Inflammatory macrophage treated with lipopolysaccharide for 1 hour (primary cell): Measurements from ENCODE around the gene NCK1.
"Not testable (repeated sequence)": the region's sequence is repeated elsewhere in the genome, so short reads cannot be mapped to it uniquely, and the experiment has no call there.

ENCODE experiments used
- DNase-seq, 2 donors: peaks; one replicate each; pipeline ENCODE4 v3.0.0-alpha.2; 2020 to 2022

The NCK1 gene

GRCh38 chr3:136952292-136952691 is 90.3 kb downstream of the NCK1 start:
- DNase-seq = no peak

- DNase-seq = peak in 1 of 2 donors; percentile 36
Observed at GRCh38 chr3:136954251-136954650, 92.2 kb downstream of the NCK1 start.

GRCh38 chr3:136954980-136955780 is 93.2 kb downstream of the NCK1 start:
- DNase-seq = no peak

GRCh38 chr3:136955813-136956212 is 93.8 kb downstream of the NCK1 start:
- DNase-seq = no peak

- no peak for DNase-seq
Observed at GRCh38 chr3:136956971-136957370, 95.0 kb downstream of the NCK1 start.

- no peak for DNase-seq
Observed at GRCh38 chr3:136957751-136958288, 95.8 kb downstream of the NCK1 start, which contains the start of gene IL20RB. Gene IL20RB (plus strand): TSS chr3:136957983. CDS start chr3:136958114, 131 bp downstream.

- DNase-seq = no peak
Observed at GRCh38 chr3:136958939-136959338, 96.9 kb downstream of the NCK1 start.

- DNase-seq = no peak
Observed at GRCh38 chr3:136959599-136959998, 97.6 kb downstream of the NCK1 start.

- DNase-seq = peak in 1 of 2 donors; percentile 21
Observed at GRCh38 chr3:136960838-136961836, 99.1 kb downstream of the NCK1 start.

GRCh38 chr3:136962927-136963326 is 100.9 kb downstream of the NCK1 start:
- DNase-seq = no peak

- DNase-seq = not testable (repeated sequence)
Observed at GRCh38 chr3:136969539-136969938, 107.5 kb downstream of the NCK1 start.

GRCh38 chr3:136973352-136973751 is 111.3 kb downstream of the NCK1 start:
- no peak for DNase-seq

- DNase-seq = no peak
Observed at GRCh38 chr3:136974670-136975069, 112.7 kb downstream of the NCK1 start.

GRCh38 chr3:136979204-136979603 is 117.2 kb downstream of the NCK1 start:
- DNase-seq = no peak

- no peak for DNase-seq
Observed at GRCh38 chr3:136979684-136980083, 117.7 kb downstream of the NCK1 start.

- no peak for DNase-seq
Observed at GRCh38 chr3:136982033-136982432, 120.0 kb downstream of the NCK1 start.

- DNase-seq = no peak
Observed at GRCh38 chr3:136982520-136983138, 120.6 kb downstream of the NCK1 start.

- no peak for DNase-seq
Observed at GRCh38 chr3:136984837-136985236, 122.8 kb downstream of the NCK1 start.

- not testable (repeated sequence) for DNase-seq
Observed at GRCh38 chr3:136987398-136987980, 125.5 kb downstream of the NCK1 start.

GRCh38 chr3:136988651-136989050 is 126.6 kb downstream of the NCK1 start:
- DNase-seq = no peak

- no peak for DNase-seq
Observed at GRCh38 chr3:136989781-136990524, 127.9 kb downstream of the NCK1 start.

GRCh38 chr3:136990826-136991225 is 128.8 kb downstream of the NCK1 start:
- no peak for DNase-seq
